LNCAP (cell line): ENCODE data around the gene MFSD2A.

ENCODE experiments used
- CTCF ChIP-seq: fragments of 450-650 bp; IDR thresholded peaks from 2 replicates; pipeline ENCODE4 v1.5.1; 2017; ENCODE audit warnings: mild to moderate bottlenecking

The MFSD2A gene

GRCh38 chr1:39988618-39989343 lies 33.8 kb downstream of the MFSD2A start:
- no peak for TF ChIP-seq CTCF

- no peak for TF ChIP-seq CTCF
Observed at GRCh38 chr1:39990428-39990827, 35.5 kb downstream of the MFSD2A start.

- no peak for TF ChIP-seq CTCF
Observed at GRCh38 chr1:39992234-39992633, 37.3 kb downstream of the MFSD2A start.

- TF ChIP-seq CTCF, result no peak
Observed at GRCh38 chr1:39992888-39993287, 37.9 kb downstream of the MFSD2A start.

- no peak for TF ChIP-seq CTCF
Observed at GRCh38 chr1:39995973-39996393, 41.0 kb downstream of the MFSD2A start.

GRCh38 chr1:39996396-39997004 lies 41.6 kb downstream of the MFSD2A start:
- no peak for TF ChIP-seq CTCF

GRCh38 chr1:40001456-40001855 lies 46.5 kb downstream of the MFSD2A start:
- no peak for TF ChIP-seq CTCF
